K562 (cell line): ENCODE results near the gene UBE2M. TPM values are rescaled to one million over a fixed set of nuclear protein-coding genes. Genes with fewer than 3 reads are reported as not detected.

Source experiments
- ASH1L ChIP-seq: fragments of 450-650 bp; IDR thresholded peaks from 2 replicates; pipeline ENCODE4 v1.6.1; 2018; ENCODE audit warnings: borderline replicate concordance, mild to moderate bottlenecking, low read depth; ENCODE audit not compliant: partially characterized antibody
- CHD7 ChIP-seq: fragments of 200-600 bp; sonication (generic); IDR thresholded peaks from one replicate; pipeline ENCODE4 v1.6.1; 2012; ENCODE audit warnings: mild to moderate bottlenecking, low read depth, low read length, inconsistent platforms
- GATA2 ChIP-seq: sonication (generic); formaldehyde crosslinking; IDR thresholded peaks from 2 replicates; pipeline ENCODE4 v1.4.0; 2020; ENCODE audit warnings: mild to moderate bottlenecking, missing genetic modification reagents
- HMG20A ChIP-seq: fragments of 450-650 bp; formaldehyde crosslinking; conservative IDR thresholded peaks from 2 replicates; pipeline ENCODE4 v1.4.0; 2020; ENCODE audit warnings: mild to moderate bottlenecking, mixed read lengths
- MTF1 ChIP-seq: fragments of 250-450 bp; sonication (Bioruptor Pico); IDR thresholded peaks from 2 replicates; pipeline ENCODE4 v1.9.0; 2021; ENCODE audit warnings: moderate library complexity, mild to moderate bottlenecking, inconsistent platforms, borderline replicate concordance
- NR4A1 ChIP-seq, 2 experiments: fragments of 250-450 bp in 1 of 2; fragments of 450-650 bp in 1 of 2; sonication (Bioruptor Pico) in 1 of 2; IDR thresholded peaks; 2 replicates each; pipeline versions ENCODE4 v1.4.0 to v1.6.1; 2016 to 2020; ENCODE audit warnings: mild to moderate bottlenecking in 2 of 2, missing compliant biosample characterization in 1 of 2, missing genetic modification characterization in 1 of 2, moderate library complexity in 1 of 2
- RBM17 ChIP-seq: fragments of 200-400 bp; formaldehyde crosslinking; IDR thresholded peaks from 2 replicates; pipeline ENCODE4 v1.6.1; 2017; ENCODE audit warnings: low read depth, mild to moderate bottlenecking, low read length, borderline replicate concordance
- TARDBP ChIP-seq: fragments of 450-650 bp; IDR thresholded peaks from 2 replicates; pipeline ENCODE4 v1.6.1; 2016
- USF2 ChIP-seq: sonication (generic); formaldehyde crosslinking; IDR thresholded peaks from 2 replicates; pipeline ENCODE4 v1.5.0; 2020; ENCODE audit warnings: missing genetic modification reagents
- ZNF511 ChIP-seq: sonication (generic); formaldehyde crosslinking; IDR thresholded peaks from 2 replicates; pipeline ENCODE4 v1.8.0; 2022; ENCODE audit warnings: mild to moderate bottlenecking, missing genetic modification reagents
- polyA plus RNA-seq, 8 experiments: library from polyadenylated mRNA; depleted of rRNA in 4 of 8; stranded (reverse) in 5 of 8; unstranded in 3 of 8; fragments of >200 nt; fragmentation: Nextera tagmentation in 2 of 8; fragmentation: Illumina TruSeq in 1 of 8; extraction: Ambion mirVana in 2 of 8; extraction: Trizol in 1 of 8; gene quantifications; 2 replicates each; pipeline versions ENCODE4 v1.2.1 to v1.2.3, GENCODE V29; 2011 to 2014; ENCODE audit warnings: inconsistent platforms in 1 of 8, missing spikeins in 1 of 8
- total RNA-seq, 7 experiments: library from RNA; depleted of rRNA in 6 of 7; stranded (reverse); fragments of >200 nt in 6 of 7; fragmentation: Illumina TruSeq in 2 of 7; extraction: Trizol in 2 of 7; gene quantifications; 2 replicates each; pipeline versions ENCODE4 v1.2.1 to v1.2.3, GENCODE V29; 2011 to 2021; ENCODE audit warnings: low replicate concordance in 1 of 7

Gene UBE2M
- total and polyA plus RNA-seq, 9 of the 15 experiments (the other 6 are each of a cell fraction or from before 2014, with no cell fraction given): 0.92 to 163 (median 85.7) TPM

- no peak for TF ChIP-seq CHD7
- no peak; the same call in 1 of the 2 replicates for TF ChIP-seq USF2 (CRISPR knock-in tag)
- peak; percentile 61; the same call in 1 of the 2 replicates for TF ChIP-seq GATA2 (CRISPR knock-in tag)
- TF ChIP-seq MTF1 (CRISPR knock-in tag): no peak
- TF ChIP-seq NR4A1 (CRISPR knock-in tag; IDR thresholded peaks at IDR 0.05): no peak
- TF ChIP-seq NR4A1 (tag; IDR thresholded peaks at IDR 0.05): peak; percentile 79
- TF ChIP-seq TARDBP: 0 out of 2 replicates have a peak, but pooled peaks have one; percentile 24
- no peak; the same call in 1 of the 2 replicates for TF ChIP-seq ZNF511 (CRISPR knock-in tag)
- TF ChIP-seq ASH1L: no peak
- no peak for TF ChIP-seq RBM17
- no peak for TF ChIP-seq HMG20A (CRISPR knock-in tag)
Measured at GRCh38 chr19:58584498-58585441, 26.4 kb upstream of the UBE2M start (continued).
